Stimulated activated CD4-positive, alpha-beta T cell treated with anti-CD3 and anti-CD28 coated beads, TNF-alpha, amount 100 ng/mL, for 24 hours (primary cell): ENCODE results near the gene IMPACT.

Experiments used
- DNase-seq, 3 experiments: peaks; one replicate each; pipeline ENCODE4 v3.0.0-alpha.2; 2020; ENCODE audit warnings: low read depth in 3 of 3

Gene IMPACT

GRCh38 chr18:24426398-24427294 lies at the start of gene IMPACT:
Gene IMPACT, plus strand, starts transcription at chr18:24426670. Its CDS starts 87 bp downstream, at chr18:24426757.
- DNase-seq, result peak; percentile 53 to 75 (median 68)

- no peak for DNase-seq
Measured at GRCh38 chr18:24378598-24378997, 47.9 kb upstream of the IMPACT start.

- no peak for DNase-seq
Measured at GRCh38 chr18:24380163-24380747, 46.2 kb upstream of the IMPACT start.

GRCh38 chr18:24381126-24381525 lies 45.3 kb upstream of the IMPACT start:
- no peak for DNase-seq

- DNase-seq, result no peak
Measured at GRCh38 chr18:24386681-24387080, 39.8 kb upstream of the IMPACT start.

- no peak for DNase-seq
Measured at GRCh38 chr18:24388957-24389356, 37.5 kb upstream of the IMPACT start.

GRCh38 chr18:24395049-24395795 lies 31.2 kb upstream of the IMPACT start:
- no peak for DNase-seq

GRCh38 chr18:24396082-24396633 lies 30.3 kb upstream of the IMPACT start:
- DNase-seq, result no peak

- peak in 1 of 3 experiments; percentile 17 for DNase-seq
Measured at GRCh38 chr18:24397131-24397693, 29.3 kb upstream of the IMPACT start.

- DNase-seq, result peak; percentile 50 to 86 (median 65)
Measured at GRCh38 chr18:24397694-24398368, 28.6 kb upstream of the IMPACT start, which contains the start of gene OSBPL1A. Gene OSBPL1A, minus strand, starts transcription at chr18:24397824. Its CDS starts 20,291 bp downstream, at chr18:24377533.

- DNase-seq, result no peak
Measured at GRCh38 chr18:24398540-24398939, 27.9 kb upstream of the IMPACT start.

- no peak for DNase-seq
Measured at GRCh38 chr18:24400587-24400986, 25.9 kb upstream of the IMPACT start.

- no peak for DNase-seq
Measured at GRCh38 chr18:24402209-24402785, 24.2 kb upstream of the IMPACT start.

GRCh38 chr18:24403076-24403475 lies 23.4 kb upstream of the IMPACT start:
- no peak for DNase-seq

GRCh38 chr18:24404591-24404990 lies 21.9 kb upstream of the IMPACT start:
- no peak for DNase-seq

GRCh38 chr18:24408496-24408895 lies 18.0 kb upstream of the IMPACT start:
- no peak for DNase-seq

GRCh38 chr18:24413148-24413547 lies 13.3 kb upstream of the IMPACT start:
- no peak for DNase-seq

GRCh38 chr18:24414349-24415003 lies 12.0 kb upstream of the IMPACT start:
- DNase-seq, result peak in 1 of 3 experiments; percentile 30

GRCh38 chr18:24417480-24417879 lies 9.0 kb upstream of the IMPACT start:
- no peak for DNase-seq

- no peak for DNase-seq
Measured at GRCh38 chr18:24420551-24420950, 5.9 kb upstream of the IMPACT start.
